Measurements from ENCODE around the gene CTNNBIP1.

CTNNBIP1 gene

DNA sequence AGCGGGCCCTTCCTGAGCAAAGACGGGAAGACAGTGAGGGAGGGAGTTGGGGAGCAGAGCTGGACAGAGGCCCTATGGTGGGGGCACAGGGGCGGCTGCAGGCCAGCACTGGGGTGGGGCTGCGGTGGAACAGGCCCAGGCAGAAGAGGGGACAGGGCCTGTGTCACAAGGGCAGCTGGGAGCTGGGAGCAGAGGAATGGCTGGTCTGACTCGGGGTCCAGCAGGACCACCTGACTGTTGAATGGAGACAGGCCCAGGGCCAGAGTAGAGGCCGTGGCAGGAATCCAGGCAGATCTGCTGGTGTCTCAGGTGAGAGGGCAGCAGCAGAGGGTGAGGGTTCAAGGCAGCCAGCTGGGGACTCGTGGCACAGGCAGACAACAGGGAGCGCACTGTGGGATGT lies 25.3 kb downstream of the CTNNBIP1 start:
- Histone ChIP-seq H3K4me3 (IDR thresholded peaks at IDR 0.05; ENCODE audit: insufficient read depth, low read depth, low read length) (no peak overlapping the region), H3K27me3 (ENCODE audit: insufficient read depth, low read depth) (no peaks in the 10 kb centered on the region), H3K27ac (no peak overlapping the region), H3K36me3 (ENCODE audit: insufficient read depth) (no peaks in the 10 kb centered on the region), H3K4me2 (no peak overlapping the region), H2AFZ (ENCODE audit: low read depth) (no peak overlapping the region), H3K4me1 (ENCODE audit: low read depth, poor library complexity, severe bottlenecking) (no peaks in the 10 kb centered on the region), H3K9ac (no peak overlapping the region), H4K20me1 (ENCODE audit: insufficient read depth) (no peaks in the 10 kb centered on the region), H3K79me2 (ENCODE audit: insufficient read depth, low read depth) (no peaks in the 10 kb centered on the region)
- no peak for TF ChIP-seq CTCF (conservative IDR thresholded peaks at IDR 0.05; ENCODE audit: low read depth, low read length)

- no peaks in the 10 kb centered on the region for H3K79me2 ChIP-seq (ENCODE audit: insufficient read depth, low read depth)
- H3K4me2 ChIP-seq, result no peak overlapping the region
- no peaks in the 10 kb centered on the region for H3K36me3 ChIP-seq (ENCODE audit: insufficient read depth)
- H3K4me1 ChIP-seq (ENCODE audit: low read depth, poor library complexity, severe bottlenecking), result no peaks in the 10 kb centered on the region
- H3K27ac ChIP-seq, result no peak overlapping the region
- no peak for TF ChIP-seq CTCF (conservative IDR thresholded peaks at IDR 0.05; ENCODE audit: low read depth, low read length)
- H4K20me1 ChIP-seq (ENCODE audit: insufficient read depth), result no peaks in the 10 kb centered on the region
- no peaks in the 10 kb centered on the region for H3K27me3 ChIP-seq (ENCODE audit: insufficient read depth, low read depth)
- H2AFZ ChIP-seq (ENCODE audit: low read depth), result no peak overlapping the region
- H3K4me3 ChIP-seq (IDR thresholded peaks at IDR 0.05; ENCODE audit: insufficient read depth, low read depth, low read length), result no peak overlapping the region
- no peak overlapping the region for H3K9ac ChIP-seq
These were observed 26.3 kb downstream of the CTNNBIP1 start for GRCh38 chr1:9883585-9884449.

DNA sequence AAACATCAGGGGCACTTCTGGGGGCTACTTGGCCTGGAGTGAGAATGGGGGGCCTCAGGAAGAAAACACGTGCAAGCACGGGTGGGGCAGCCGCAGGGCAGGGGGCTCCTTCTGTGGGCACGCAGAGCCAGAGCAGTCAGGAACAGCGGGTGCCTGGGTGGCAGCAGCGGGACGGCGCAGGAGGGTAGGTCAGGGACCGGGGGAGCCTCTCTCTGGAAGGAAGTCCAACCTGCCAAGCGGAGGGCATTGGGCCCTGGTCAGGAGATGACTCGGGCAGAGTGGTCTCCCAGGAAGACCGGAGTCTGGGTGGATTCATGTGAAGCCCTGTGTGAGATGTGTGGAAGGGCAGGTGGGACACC lies 27.1 kb downstream of the CTNNBIP1 start:
- no peak for TF ChIP-seq CTCF (conservative IDR thresholded peaks at IDR 0.05; ENCODE audit: low read depth, low read length)
- H3K9ac ChIP-seq, result no peak overlapping the region
- no peak overlapping the region for H3K27ac ChIP-seq
- no peaks in the 10 kb centered on the region for H3K4me1 ChIP-seq (ENCODE audit: low read depth, poor library complexity, severe bottlenecking)
- no peaks in the 10 kb centered on the region for H4K20me1 ChIP-seq (ENCODE audit: insufficient read depth)
- H3K4me3 ChIP-seq (IDR thresholded peaks at IDR 0.05; ENCODE audit: insufficient read depth, low read depth, low read length), result no peak overlapping the region
- H3K4me2 ChIP-seq, result no peak overlapping the region
- no peaks in the 10 kb centered on the region for H3K79me2 ChIP-seq (ENCODE audit: insufficient read depth, low read depth)
- no peaks in the 10 kb centered on the region for H3K36me3 ChIP-seq (ENCODE audit: insufficient read depth)
- no peak overlapping the region for H2AFZ ChIP-seq (ENCODE audit: low read depth)
- H3K27me3 ChIP-seq (ENCODE audit: insufficient read depth, low read depth), result no peaks in the 10 kb centered on the region

DNA sequence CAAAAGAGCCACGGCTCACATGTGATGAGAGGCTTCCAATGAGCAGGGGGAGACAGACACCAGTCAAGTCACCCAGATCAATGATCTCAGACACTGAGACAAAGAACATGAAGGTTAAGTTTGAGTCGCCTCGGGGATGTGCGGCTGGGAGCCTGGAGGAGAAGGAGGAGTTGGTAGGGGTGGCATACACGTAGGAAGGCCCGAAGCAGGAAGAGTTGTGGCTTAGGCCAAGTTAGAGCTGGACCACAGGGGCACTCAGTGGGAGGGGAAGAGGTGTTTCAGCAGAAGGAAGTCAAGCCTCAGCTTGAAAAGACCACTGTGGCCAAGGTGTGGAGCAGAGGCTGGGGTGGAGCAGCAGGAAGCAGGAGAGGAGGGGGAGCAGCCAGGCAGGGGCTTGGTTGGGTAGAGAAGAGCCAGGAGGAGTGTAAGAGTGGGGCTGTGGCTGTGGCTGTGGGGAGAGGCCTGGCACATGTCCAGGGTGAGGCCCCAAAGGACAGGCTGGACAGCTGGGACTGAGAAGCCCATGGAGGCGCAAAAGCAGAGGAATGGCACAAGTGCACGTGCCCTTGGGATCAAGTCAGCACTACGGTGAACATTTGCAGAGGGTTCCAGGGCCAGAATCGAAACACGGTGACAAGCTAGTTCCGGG lies 27.6 kb downstream of the CTNNBIP1 start:
- Histone ChIP-seq H3K4me3 (IDR thresholded peaks at IDR 0.05; ENCODE audit: insufficient read depth, low read depth, low read length) (no peak overlapping the region), H3K36me3 (ENCODE audit: insufficient read depth) (no peaks in the 10 kb centered on the region), H3K4me2 (no peak overlapping the region), H3K4me1 (ENCODE audit: low read depth, poor library complexity, severe bottlenecking) (no peaks in the 10 kb centered on the region), H3K9ac (no peak overlapping the region), H4K20me1 (ENCODE audit: insufficient read depth) (no peaks in the 10 kb centered on the region), H3K27me3 (ENCODE audit: insufficient read depth, low read depth) (no peaks in the 10 kb centered on the region), H3K27ac (no peak overlapping the region), H3K79me2 (ENCODE audit: insufficient read depth, low read depth) (no peaks in the 10 kb centered on the region), H2AFZ (ENCODE audit: low read depth) (no peak overlapping the region)
- TF ChIP-seq CTCF (conservative IDR thresholded peaks at IDR 0.05; ENCODE audit: low read depth, low read length), result no peak
